GM18867 (cell line): Measurements from ENCODE around the gene DIRAS3.
"Not testable (repeated sequence)": the region's sequence is repeated elsewhere in the genome, so short reads cannot be mapped to it uniquely, and the experiment has no call there.

Experiments used
- ATAC-seq: cut with Tn5 transposase; IDR thresholded peaks from one replicate; pipeline ENCODE4 v1.9.1; 2021; ENCODE audit warnings: mild to moderate bottlenecking, moderate library complexity; ENCODE audit not compliant: unreplicated experiment

DIRAS3 gene, protein sequence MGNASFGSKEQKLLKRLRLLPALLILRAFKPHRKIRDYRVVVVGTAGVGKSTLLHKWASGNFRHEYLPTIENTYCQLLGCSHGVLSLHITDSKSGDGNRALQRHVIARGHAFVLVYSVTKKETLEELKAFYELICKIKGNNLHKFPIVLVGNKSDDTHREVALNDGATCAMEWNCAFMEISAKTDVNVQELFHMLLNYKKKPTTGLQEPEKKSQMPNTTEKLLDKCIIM

GRCh38 chr1:68049941-68050878 lies at the start of gene DIRAS3:
Gene DIRAS3 (minus strand): TSS chr1:68050627. CDS start chr1:68047297, 3,330 bp downstream.
- ATAC-seq = no peak

GRCh38 chr1:68093737-68094136 lies 43.3 kb upstream of the DIRAS3 start:
- no peak for ATAC-seq

DNA sequence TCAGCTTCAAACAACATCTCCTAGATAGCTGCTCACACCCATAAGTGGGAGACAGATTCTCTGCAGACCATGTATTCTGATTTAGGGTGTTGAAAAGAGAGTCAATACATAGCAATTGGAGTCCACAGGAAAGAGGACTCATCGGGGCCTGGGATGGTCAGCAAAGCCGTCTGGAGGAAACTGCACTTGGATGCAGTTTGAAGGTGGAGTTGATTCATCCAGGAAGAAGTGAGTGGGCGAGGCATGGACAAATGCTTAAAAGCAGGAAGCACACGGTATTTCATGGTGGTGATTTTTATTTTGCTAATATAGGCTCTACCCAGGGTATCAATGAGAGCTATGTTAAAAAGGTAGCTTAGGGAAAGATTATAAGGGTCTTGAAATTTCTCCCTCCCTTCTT lies 36.8 kb upstream of the DIRAS3 start:
- ATAC-seq = no peak

GRCh38 chr1:68085752-68086151 lies 35.3 kb upstream of the DIRAS3 start:
- ATAC-seq = no peak

DNA sequence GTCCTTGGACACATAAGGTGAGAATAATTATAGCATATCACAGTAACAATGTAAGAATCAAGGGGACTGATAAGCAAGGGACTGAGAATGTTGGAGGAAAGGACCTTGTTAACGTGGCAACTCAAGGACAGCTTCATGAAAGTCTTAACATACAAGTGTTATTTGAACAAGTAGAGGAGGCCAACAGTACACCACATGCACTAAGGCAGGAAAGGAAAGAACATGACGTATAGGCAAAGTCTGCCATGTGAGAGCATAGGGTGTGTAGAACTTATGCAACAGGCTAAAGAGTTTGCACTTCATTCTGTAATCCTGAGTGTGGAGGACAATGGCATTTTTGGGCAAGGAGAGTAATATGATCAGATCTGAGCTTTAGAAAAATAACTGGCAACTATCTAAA lies 33.3 kb upstream of the DIRAS3 start:
- no peak for ATAC-seq

GRCh38 chr1:68081775-68082283 lies 31.4 kb upstream of the DIRAS3 start:
- ATAC-seq = no peak

DNA sequence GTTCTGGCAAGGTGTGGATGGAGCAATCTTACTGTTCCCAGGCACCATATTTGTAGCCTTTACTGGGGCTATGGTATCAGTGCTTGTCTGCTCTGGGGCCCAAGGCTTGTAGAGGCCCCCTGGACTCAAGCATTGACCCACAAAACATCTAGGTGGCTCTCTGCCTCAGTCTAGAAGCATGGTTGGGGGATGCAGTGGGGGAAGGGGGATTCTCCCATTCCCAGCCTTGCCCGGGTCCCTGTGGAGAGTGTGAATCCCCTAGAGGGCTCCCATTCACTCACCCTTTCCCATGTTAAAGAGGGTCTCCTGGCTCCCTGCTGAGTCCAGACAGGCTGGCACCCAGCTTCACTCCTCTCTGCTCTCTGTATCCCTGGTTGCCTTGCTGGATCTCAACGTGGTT lies 28.2 kb upstream of the DIRAS3 start:
- no peak for ATAC-seq

GRCh38 chr1:68074472-68074871 lies 24.0 kb upstream of the DIRAS3 start:
- ATAC-seq = no peak

- no peak for ATAC-seq
Observed at GRCh38 chr1:68065766-68066165, 15.3 kb upstream of the DIRAS3 start.

DNA sequence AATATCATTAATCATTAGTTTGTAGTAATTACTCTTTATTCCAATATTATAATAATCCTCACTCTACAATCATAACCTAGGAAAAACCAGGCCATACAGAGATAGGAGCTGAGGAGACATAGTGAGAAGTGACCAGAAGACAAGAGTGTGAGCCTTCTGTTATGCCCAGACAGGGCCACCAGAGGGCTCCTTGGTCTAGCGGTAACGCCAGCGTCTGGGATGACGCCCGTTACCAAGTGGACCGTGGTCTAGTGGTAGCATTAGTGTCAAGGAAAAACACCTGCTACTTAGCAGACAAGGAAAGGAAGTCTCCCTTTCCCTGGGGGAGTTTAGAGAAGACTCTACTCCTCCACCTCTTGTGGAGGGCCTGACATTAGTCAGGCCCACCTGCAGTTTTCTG lies 7.6 kb upstream of the DIRAS3 start:
- ATAC-seq = not testable (repeated sequence)

DNA sequence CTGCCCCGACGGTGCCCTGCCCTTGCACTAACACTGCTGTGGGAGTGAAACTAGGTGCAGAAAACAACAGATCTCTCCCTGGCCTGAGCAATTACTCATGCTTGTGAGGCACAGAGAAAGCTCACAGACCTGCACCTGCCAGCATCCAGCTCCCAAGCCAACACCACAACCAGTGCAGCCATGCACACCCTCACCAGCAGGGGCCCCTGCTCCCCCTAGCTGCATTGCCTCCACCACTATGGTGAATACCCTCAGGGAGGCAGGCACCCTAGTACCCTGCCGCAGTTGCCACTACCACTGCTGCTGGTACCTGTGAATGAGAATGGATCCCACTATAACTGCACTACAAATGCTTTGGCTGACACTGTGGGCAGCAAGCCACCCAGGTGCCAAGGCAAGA lies 7.1 kb upstream of the DIRAS3 start:
- no peak for ATAC-seq

DNA sequence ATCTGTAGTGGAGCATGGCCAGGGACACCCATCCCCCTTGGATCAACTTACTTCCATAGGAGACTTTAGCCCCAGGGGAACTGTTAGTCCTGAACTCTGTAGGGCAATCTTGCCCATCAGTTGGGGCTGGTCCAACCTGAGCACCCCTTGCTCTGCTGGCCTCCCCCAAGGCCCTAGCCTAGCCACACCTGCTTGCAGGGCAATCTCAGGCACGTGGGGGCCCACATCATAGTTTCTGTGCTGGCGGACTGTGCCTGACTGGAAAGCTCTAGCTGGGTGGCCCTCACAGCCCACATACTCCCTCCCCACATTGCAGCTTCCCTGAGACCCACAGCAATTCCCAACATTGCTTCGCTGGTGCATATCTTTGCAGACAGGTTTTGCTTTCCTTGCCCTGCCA lies 6.6 kb upstream of the DIRAS3 start:
- ATAC-seq = no peak

DNA sequence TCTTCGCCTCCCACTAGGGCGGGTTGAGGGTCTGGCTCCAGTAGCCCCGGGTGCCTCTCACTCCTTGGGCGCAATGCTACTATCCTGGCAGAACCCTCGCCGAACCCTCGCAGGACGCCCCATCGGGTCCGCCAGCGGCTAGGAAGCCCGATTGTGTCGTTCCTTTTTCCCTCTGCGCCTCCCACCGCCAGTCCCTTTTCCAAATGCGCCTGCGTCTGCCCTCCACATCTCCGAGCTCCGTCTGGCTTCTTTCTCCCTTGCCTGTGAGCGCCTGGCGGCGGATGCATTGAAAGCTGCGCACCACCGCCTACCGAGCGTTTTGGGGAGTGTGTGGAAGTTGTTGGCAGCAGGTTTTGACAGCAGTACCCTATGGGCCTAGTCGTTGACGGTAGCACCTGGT lies 1.0 kb upstream of the DIRAS3 start:
- ATAC-seq = no peak

DNA sequence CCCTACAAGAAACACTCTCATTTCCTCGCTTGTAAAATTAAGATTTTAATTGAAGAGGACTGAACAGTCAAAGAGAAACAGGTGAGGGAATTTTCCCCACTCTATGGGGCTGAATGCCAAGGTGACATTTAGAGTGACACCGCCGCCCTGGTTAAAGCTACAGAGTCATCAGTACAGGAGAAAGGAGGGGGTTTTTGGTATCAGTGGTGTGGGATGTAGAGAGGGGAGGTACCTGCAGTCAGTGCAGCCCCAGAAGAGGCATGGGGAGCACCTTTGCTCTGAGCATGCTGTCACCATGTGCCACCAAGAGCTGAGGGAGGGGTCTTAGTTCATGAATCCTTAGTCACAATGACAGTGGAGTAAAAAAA lies 2.8 kb downstream of the DIRAS3 start:
- no peak for ATAC-seq

- ATAC-seq = no peak
Observed at GRCh38 chr1:68046885-68047658, 3.4 kb downstream of the DIRAS3 start.

- ATAC-seq = no peak
Observed at GRCh38 chr1:68046423-68046822, 4.0 kb downstream of the DIRAS3 start.

DNA sequence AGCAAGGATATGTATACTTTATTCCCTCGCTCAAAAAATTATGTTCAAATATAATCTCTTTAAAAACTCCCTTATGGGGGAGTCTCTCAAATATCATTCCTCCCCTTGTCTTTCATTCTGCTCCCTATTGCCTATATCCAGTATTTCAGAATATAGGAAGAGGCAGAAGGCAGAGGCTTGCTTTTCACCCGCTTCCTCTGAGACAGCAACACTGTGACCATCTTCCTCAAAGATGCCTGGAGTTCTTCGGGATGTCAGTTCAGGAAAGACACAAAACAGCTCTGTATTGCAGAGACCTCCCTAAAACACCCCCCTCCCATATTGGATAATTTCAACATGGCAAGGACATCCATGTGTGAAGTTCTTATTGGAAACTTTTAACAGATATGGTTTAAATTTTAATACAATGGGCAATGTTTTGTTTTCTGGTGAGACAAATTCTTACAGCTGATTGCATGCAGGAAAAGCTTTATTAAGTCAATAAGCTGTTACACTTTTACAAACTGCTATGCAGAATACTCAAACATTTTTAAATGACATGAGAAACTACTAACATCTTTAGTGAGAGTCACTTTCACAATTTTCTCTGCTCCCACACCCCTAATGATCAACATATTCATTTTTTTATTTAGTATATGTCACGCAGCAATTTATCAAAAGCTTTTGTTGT lies 4.8 kb downstream of the DIRAS3 start:
- no peak for ATAC-seq

GRCh38 chr1:68043443-68044090 lies 6.9 kb downstream of the DIRAS3 start:
- ATAC-seq = no peak

DNA sequence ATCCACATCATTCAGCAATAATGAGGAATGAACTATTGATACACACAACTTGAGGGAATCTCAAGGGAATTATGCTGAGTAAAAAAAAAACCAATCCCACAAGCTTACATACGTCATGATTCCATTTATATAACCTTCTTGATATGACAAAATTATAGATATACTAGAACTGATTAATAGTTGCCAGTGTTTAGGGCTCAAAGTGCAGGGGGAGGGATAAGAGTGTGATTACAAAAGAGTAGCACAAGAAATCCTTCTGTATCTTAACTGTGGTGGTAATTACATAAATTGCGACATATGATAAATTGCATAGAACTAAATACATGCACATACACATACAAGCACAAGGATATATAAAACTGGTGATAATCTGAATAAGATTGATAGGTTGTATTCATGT lies 13.5 kb downstream of the DIRAS3 start:
- ATAC-seq = no peak

DNA sequence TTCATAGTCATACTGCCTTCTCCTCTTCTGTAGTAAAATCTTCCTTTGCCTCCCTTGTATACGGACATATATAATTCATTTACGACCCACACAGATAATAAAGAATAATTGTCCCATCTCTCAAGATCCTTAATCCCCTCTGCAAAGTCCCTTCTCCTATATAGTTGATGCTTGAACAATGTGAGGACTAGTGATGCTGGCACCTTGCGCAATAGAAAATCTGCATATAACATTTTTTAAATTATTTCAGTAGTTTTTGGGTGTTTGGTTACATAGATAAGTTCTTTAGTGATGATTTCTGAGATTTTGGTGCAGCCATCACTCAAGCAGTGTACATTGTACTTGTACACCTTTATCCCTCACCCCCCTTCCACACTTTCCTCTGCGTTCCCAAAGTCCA lies 21.0 kb downstream of the DIRAS3 start:
- no peak for ATAC-seq
